ENCODE measurements around the gene ANTXR2.

The ANTXR2 gene

GRCh38 chr4:80092847-80093246 is 19.8 kb upstream of the ANTXR2 start:
- Histone ChIP-seq H3K27ac (ENCODE audit: low read length) (no peak overlapping the region), H3K27me3 (ENCODE audit: control insufficient read depth in 1 of 2, insufficient read depth in 2 of 2, low read length in 2 of 2) (no peaks in the 10 kb centered on the region), H3K36me3 (ENCODE audit: control insufficient read depth in 2 of 2, insufficient read depth in 2 of 2, low read length in 2 of 2) (no peaks in the 10 kb centered on the region)

GRCh38 chr4:80092088-80092487 is 19.1 kb upstream of the ANTXR2 start:
- Histone ChIP-seq H3K4me1 (ENCODE audit: control insufficient read depth, insufficient read depth, low read length) (no peaks in the 10 kb centered on the region), H3K9ac (ENCODE audit: low read length in 2 of 2) (no peak overlapping the region), H3K36me3 (ENCODE audit: control insufficient read depth in 2 of 2, insufficient read depth in 2 of 2, low read length in 2 of 2) (no peaks in the 10 kb centered on the region), H3K4me3 (ENCODE audit: low read length in 2 of 2) (no peak overlapping the region), H3K27ac (ENCODE audit: low read length) (no peak overlapping the region), H3K27me3 (ENCODE audit: control insufficient read depth in 1 of 2, insufficient read depth in 2 of 2, low read length in 2 of 2) (no peaks in the 10 kb centered on the region), H3K9me3 (ENCODE audit: control insufficient read depth in 2 of 2, low read length in 2 of 2) (no peaks in the 10 kb centered on the region)

More at GRCh38 chr4:80092847-80093246, 19.8 kb upstream of the ANTXR2 start:
- Histone ChIP-seq H3K9me3 (ENCODE audit: control insufficient read depth in 2 of 2, low read length in 2 of 2) (no peaks in the 10 kb centered on the region), H3K9ac (ENCODE audit: low read length in 2 of 2) (no peak overlapping the region), H3K4me3 (ENCODE audit: low read length in 2 of 2) (no peak overlapping the region), H3K4me1 (ENCODE audit: control insufficient read depth, insufficient read depth, low read length) (no peaks in the 10 kb centered on the region)

GRCh38 chr4:80091688-80092087 is 18.7 kb upstream of the ANTXR2 start:
- Histone ChIP-seq H3K9ac (ENCODE audit: low read length in 2 of 2) (no peak overlapping the region), H3K27me3 (ENCODE audit: control insufficient read depth in 1 of 2, insufficient read depth in 2 of 2, low read length in 2 of 2) (no peaks in the 10 kb centered on the region), H3K4me1 (ENCODE audit: control insufficient read depth, insufficient read depth, low read length) (no peaks in the 10 kb centered on the region)

GRCh38 chr4:80091184-80091583 is 18.2 kb upstream of the ANTXR2 start:
- no peak overlapping the region for H3K9ac ChIP-seq (ENCODE audit: low read length in 2 of 2)
- no peak overlapping the region for H3K27ac ChIP-seq (ENCODE audit: low read length)
- no peak overlapping the region for H3K4me3 ChIP-seq (ENCODE audit: low read length in 2 of 2)
- H3K36me3 ChIP-seq (ENCODE audit: control insufficient read depth in 2 of 2, insufficient read depth in 2 of 2, low read length in 2 of 2): no peaks in the 10 kb centered on the region
- no peaks in the 10 kb centered on the region for H3K9me3 ChIP-seq (ENCODE audit: control insufficient read depth in 2 of 2, low read length in 2 of 2)
- H3K27me3 ChIP-seq (ENCODE audit: control insufficient read depth in 1 of 2, insufficient read depth in 2 of 2, low read length in 2 of 2): no peaks in the 10 kb centered on the region
- no peaks in the 10 kb centered on the region for H3K4me1 ChIP-seq (ENCODE audit: control insufficient read depth, insufficient read depth, low read length)

More at GRCh38 chr4:80091688-80092087, 18.7 kb upstream of the ANTXR2 start:
- Histone ChIP-seq H3K4me3 (ENCODE audit: low read length in 2 of 2) (no peak overlapping the region), H3K9me3 (ENCODE audit: control insufficient read depth in 2 of 2, low read length in 2 of 2) (no peaks in the 10 kb centered on the region), H3K27ac (ENCODE audit: low read length) (no peak overlapping the region), H3K36me3 (ENCODE audit: control insufficient read depth in 2 of 2, insufficient read depth in 2 of 2, low read length in 2 of 2) (no peaks in the 10 kb centered on the region)

GRCh38 chr4:80090090-80090489 is 17.1 kb upstream of the ANTXR2 start:
- Histone ChIP-seq H3K36me3 (ENCODE audit: control insufficient read depth in 2 of 2, insufficient read depth in 2 of 2, low read length in 2 of 2) (no peaks in the 10 kb centered on the region), H3K9ac (ENCODE audit: low read length in 2 of 2) (no peak overlapping the region), H3K27me3 (ENCODE audit: control insufficient read depth in 1 of 2, insufficient read depth in 2 of 2, low read length in 2 of 2) (no peaks in the 10 kb centered on the region), H3K9me3 (ENCODE audit: control insufficient read depth in 2 of 2, low read length in 2 of 2) (no peaks in the 10 kb centered on the region), H3K27ac (ENCODE audit: low read length) (no peak overlapping the region), H3K4me1 (ENCODE audit: control insufficient read depth, insufficient read depth, low read length) (no peaks in the 10 kb centered on the region), H3K4me3 (ENCODE audit: low read length in 2 of 2) (no peak overlapping the region)

- no peak overlapping the region for H3K9ac ChIP-seq (ENCODE audit: low read length in 2 of 2)
- no peaks in the 10 kb centered on the region for H3K9me3 ChIP-seq (ENCODE audit: control insufficient read depth in 2 of 2, low read length in 2 of 2)
- no peaks in the 10 kb centered on the region for H3K36me3 ChIP-seq (ENCODE audit: control insufficient read depth in 2 of 2, insufficient read depth in 2 of 2, low read length in 2 of 2)
- H3K27me3 ChIP-seq (ENCODE audit: control insufficient read depth in 1 of 2, insufficient read depth in 2 of 2, low read length in 2 of 2): no peaks in the 10 kb centered on the region
- no peak overlapping the region for H3K27ac ChIP-seq (ENCODE audit: low read length)
- no peak overlapping the region for H3K4me3 ChIP-seq (ENCODE audit: low read length in 2 of 2)
- H3K4me1 ChIP-seq (ENCODE audit: control insufficient read depth, insufficient read depth, low read length): no peaks in the 10 kb centered on the region
Measured at GRCh38 chr4:80088471-80088870, 15.4 kb upstream of the ANTXR2 start.

DNA sequence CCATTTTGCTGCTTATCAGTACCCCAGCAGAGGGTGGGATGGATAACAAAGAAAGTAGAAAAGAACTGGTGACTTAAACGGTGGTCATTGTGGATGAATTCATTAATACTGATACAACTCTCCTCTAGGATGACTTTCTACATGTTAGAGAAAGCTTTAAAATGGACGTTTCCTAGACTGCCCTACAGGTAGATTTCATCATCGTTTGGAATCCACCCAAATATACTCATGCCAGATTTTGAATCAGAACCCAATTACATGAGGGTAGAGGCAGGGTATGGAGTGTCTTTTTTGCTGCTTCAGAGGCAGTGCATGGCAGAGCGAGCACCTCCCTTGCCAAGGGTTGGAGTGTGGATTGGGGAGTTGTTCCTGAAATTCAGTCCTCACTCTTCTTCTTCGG is 13.3 kb upstream of the ANTXR2 start:
- Histone ChIP-seq H3K9ac (ENCODE audit: low read length in 2 of 2) (no peak overlapping the region), H3K9me3 (ENCODE audit: control insufficient read depth in 2 of 2, low read length in 2 of 2) (no peaks in the 10 kb centered on the region)

GRCh38 chr4:80085081-80085480 is 12.1 kb upstream of the ANTXR2 start:
- Histone ChIP-seq H3K4me1 (ENCODE audit: control insufficient read depth, insufficient read depth, low read length) (no peaks in the 10 kb centered on the region), H3K36me3 (ENCODE audit: control insufficient read depth in 2 of 2, insufficient read depth in 2 of 2, low read length in 2 of 2) (no peaks in the 10 kb centered on the region), H3K27me3 (ENCODE audit: control insufficient read depth in 1 of 2, insufficient read depth in 2 of 2, low read length in 2 of 2) (no peaks in the 10 kb centered on the region), H3K9me3 (ENCODE audit: control insufficient read depth in 2 of 2, low read length in 2 of 2) (no peaks in the 10 kb centered on the region), H3K27ac (ENCODE audit: low read length) (no peak overlapping the region), H3K9ac (ENCODE audit: low read length in 2 of 2) (no peak overlapping the region), H3K4me3 (ENCODE audit: low read length in 2 of 2) (no peak overlapping the region)

More for the DNA sequence above, 13.3 kb upstream of the ANTXR2 start:
- H3K36me3 ChIP-seq (ENCODE audit: control insufficient read depth in 2 of 2, insufficient read depth in 2 of 2, low read length in 2 of 2): no peaks in the 10 kb centered on the region
- H3K27me3 ChIP-seq (ENCODE audit: control insufficient read depth in 1 of 2, insufficient read depth in 2 of 2, low read length in 2 of 2): no peaks in the 10 kb centered on the region
- H3K4me3 ChIP-seq (ENCODE audit: low read length in 2 of 2): no peak overlapping the region
- H3K27ac ChIP-seq (ENCODE audit: low read length): no peak overlapping the region
- H3K4me1 ChIP-seq (ENCODE audit: control insufficient read depth, insufficient read depth, low read length): no peaks in the 10 kb centered on the region

DNA sequence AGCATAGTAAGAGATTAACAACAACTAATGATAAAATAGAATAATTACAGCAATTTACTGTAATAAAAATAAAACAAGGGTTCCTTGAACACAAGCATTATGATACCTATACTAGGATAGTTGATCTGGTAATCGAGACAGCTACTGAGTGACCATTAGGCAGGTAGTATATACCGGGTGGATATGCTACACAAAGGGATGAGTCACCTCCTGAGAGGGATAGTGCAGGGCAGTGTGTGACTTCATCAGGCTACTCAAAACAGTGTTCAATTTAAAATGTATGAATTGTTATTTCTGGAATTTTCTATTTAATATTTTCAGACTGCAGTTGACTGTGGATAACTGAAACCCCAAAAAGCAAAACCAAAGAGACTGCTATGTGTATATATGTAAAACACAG is 9.7 kb upstream of the ANTXR2 start:
- Histone ChIP-seq H3K4me3 (ENCODE audit: low read length in 2 of 2) (no peak overlapping the region), H3K4me1 (ENCODE audit: control insufficient read depth, insufficient read depth, low read length) (no peaks in the 10 kb centered on the region), H3K27ac (ENCODE audit: low read length) (no peak overlapping the region), H3K9ac (ENCODE audit: low read length in 2 of 2) (no peak overlapping the region), H3K27me3 (ENCODE audit: control insufficient read depth in 1 of 2, insufficient read depth in 2 of 2, low read length in 2 of 2) (no peaks in the 10 kb centered on the region), H3K9me3 (ENCODE audit: control insufficient read depth in 2 of 2, low read length in 2 of 2) (no peaks in the 10 kb centered on the region), H3K36me3 (ENCODE audit: control insufficient read depth in 2 of 2, insufficient read depth in 2 of 2, low read length in 2 of 2) (no peaks in the 10 kb centered on the region)

DNA sequence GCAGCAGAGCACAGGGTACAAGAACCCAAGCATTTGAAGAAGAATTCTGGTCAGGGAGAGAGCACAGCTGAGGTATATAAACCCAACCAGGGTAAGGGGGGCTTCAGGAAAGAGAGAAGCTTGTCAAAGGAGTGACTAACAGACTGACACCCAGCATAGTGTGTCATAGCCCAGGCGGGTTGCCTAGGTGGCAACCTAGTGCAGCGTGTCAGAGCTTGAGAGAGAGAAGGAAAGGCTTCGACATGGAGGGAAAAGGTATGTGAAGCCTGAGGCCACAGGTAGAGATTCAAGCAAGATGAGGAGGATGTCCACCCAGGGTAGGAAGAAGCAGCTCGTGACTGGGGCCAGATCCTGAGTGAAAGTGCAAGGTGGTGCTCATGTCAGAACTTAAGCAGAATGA is 8.5 kb upstream of the ANTXR2 start:
- no peak overlapping the region for H3K27ac ChIP-seq (ENCODE audit: low read length)
- H3K9ac ChIP-seq (ENCODE audit: low read length in 2 of 2): no peak overlapping the region
- H3K4me1 ChIP-seq (ENCODE audit: control insufficient read depth, insufficient read depth, low read length): no peaks in the 10 kb centered on the region
- H3K36me3 ChIP-seq (ENCODE audit: control insufficient read depth in 2 of 2, insufficient read depth in 2 of 2, low read length in 2 of 2): no peaks in the 10 kb centered on the region
- no peaks in the 10 kb centered on the region for H3K9me3 ChIP-seq (ENCODE audit: control insufficient read depth in 2 of 2, low read length in 2 of 2)
- no peaks in the 10 kb centered on the region for H3K27me3 ChIP-seq (ENCODE audit: control insufficient read depth in 1 of 2, insufficient read depth in 2 of 2, low read length in 2 of 2)
- no peak overlapping the region for H3K4me3 ChIP-seq (ENCODE audit: low read length in 2 of 2)

- H3K9ac ChIP-seq (ENCODE audit: low read length in 2 of 2): no peak overlapping the region
- H3K9me3 ChIP-seq (ENCODE audit: control insufficient read depth in 2 of 2, low read length in 2 of 2): no peaks in the 10 kb centered on the region
- no peak overlapping the region for H3K4me3 ChIP-seq (ENCODE audit: low read length in 2 of 2)
- H3K36me3 ChIP-seq (ENCODE audit: control insufficient read depth in 2 of 2, insufficient read depth in 2 of 2, low read length in 2 of 2): no peaks in the 10 kb centered on the region
- no peaks in the 10 kb centered on the region for H3K27me3 ChIP-seq (ENCODE audit: control insufficient read depth in 1 of 2, insufficient read depth in 2 of 2, low read length in 2 of 2)
- H3K4me1 ChIP-seq (ENCODE audit: control insufficient read depth, insufficient read depth, low read length): no peaks in the 10 kb centered on the region
- H3K27ac ChIP-seq (ENCODE audit: low read length): no peak overlapping the region
Measured at GRCh38 chr4:80079255-80079923, 6.4 kb upstream of the ANTXR2 start.

All from stomach smooth muscle (tissue), 2 donors.